IMR-90 (cell line): ENCODE measurements around the gene TMCC3. TPM values are rescaled to one million over a fixed set of nuclear protein-coding genes. Genes with fewer than 3 reads are reported as not detected.

ENCODE experiments used
- ATAC-seq: fragments of 200-7000 bp; cut with Tn5 transposase; 2 replicates; pipeline ENCODE4 v1.9.1; 2020; ENCODE audit warnings: low read depth, mild to moderate bottlenecking, moderate library complexity
- BruUV-seq: library from RNA; stranded (reverse); fragments of 400-500 nt; replicated peaks from 2 replicates; lab custom pipeline; 2021; lab: Mats Ljungman, UMichigan
- CTCF ChIA-PET: fragments of 300-600 bp; formaldehyde crosslinking; extraction: SDS; loops from one replicate; lab custom pipeline; 2021; ENCODE audit warnings: antibody characterized with exemption; lab: Yijun Ruan, JAX
- POLR2A ChIA-PET: fragments of 300-600 bp; sonication (Branson Sonifier 250); formaldehyde crosslinking; loops from one replicate; lab custom pipeline; 2022; ENCODE audit warnings: antibody characterized with exemption; ENCODE audit not compliant: unreplicated experiment; lab: Charles Lee
- DNase-seq: peaks from one replicate; pipeline ENCODE4 v3.0.0; 2013
- H2AFZ ChIP-seq: replicated peaks from 2 replicates; pipeline ENCODE3; 2013; ENCODE audit warnings: low read length, mild to moderate bottlenecking; ENCODE audit not compliant: poor library complexity
- H2AK5ac ChIP-seq: 2 replicates; pipeline ENCODE4 v1.6.1; 2013; ENCODE audit warnings: low read depth, low read length, inconsistent platforms
- H2AK9ac ChIP-seq: replicated peaks from 2 replicates; pipeline ENCODE3; 2013; ENCODE audit warnings: mild to moderate bottlenecking, low read depth, low read length, moderate library complexity; ENCODE audit not compliant: poor library complexity
- H2BK120ac ChIP-seq: 2 replicates; pipeline ENCODE4 v1.6.1; 2013; ENCODE audit warnings: low read depth, low read length, inconsistent platforms
- H2BK15ac ChIP-seq: 3 replicates; pipeline ENCODE4 v1.6.1; 2013; ENCODE audit warnings: low read depth, low read length, inconsistent platforms
- H2BK20ac ChIP-seq: 2 replicates; pipeline ENCODE4 v1.6.1; 2013; ENCODE audit warnings: low read depth, mild to moderate bottlenecking, inconsistent platforms, low read length, moderate library complexity
- H2BK5ac ChIP-seq: 2 replicates; pipeline ENCODE4 v1.6.1; 2013; ENCODE audit warnings: mild to moderate bottlenecking, low read depth, low read length, inconsistent platforms; ENCODE audit not compliant: poor library complexity, severe bottlenecking
- H3K14ac ChIP-seq: replicated peaks from 2 replicates; pipeline ENCODE4 v1.6.1; 2013; ENCODE audit warnings: low read depth, low read length, inconsistent platforms
- H3K18ac ChIP-seq: 2 replicates; pipeline ENCODE4 v1.6.1; 2013; ENCODE audit warnings: low read depth, low read length, control low read depth
- H3K23ac ChIP-seq: 2 replicates; pipeline ENCODE4 v1.6.1; 2013; ENCODE audit warnings: low read depth, low read length, inconsistent platforms
- H3K27ac ChIP-seq: 2 replicates; pipeline ENCODE4 v1.5.1; 2013; ENCODE audit warnings: mild to moderate bottlenecking, control low read depth, low read length; ENCODE audit not compliant: insufficient read depth
- H3K27me3 ChIP-seq: 2 replicates; pipeline ENCODE4 v1.6.1; 2013; ENCODE audit warnings: low read length; ENCODE audit not compliant: control insufficient read depth, insufficient read depth
- H3K36me3 ChIP-seq: 2 replicates; pipeline ENCODE4 v1.6.1; 2013; ENCODE audit warnings: low read length, mixed read lengths; ENCODE audit not compliant: control insufficient read depth, insufficient read depth
- H3K4ac ChIP-seq: 2 replicates; pipeline ENCODE4 v1.6.1; 2013; ENCODE audit warnings: low read depth, low read length, inconsistent platforms
- H3K4me1 ChIP-seq: 2 replicates; pipeline ENCODE4 v1.6.1; 2013; ENCODE audit warnings: low read length, mixed read lengths; ENCODE audit not compliant: control insufficient read depth, insufficient read depth
- H3K4me2 ChIP-seq: 2 replicates; pipeline ENCODE4 v1.6.1; 2013; ENCODE audit warnings: low read depth, mild to moderate bottlenecking, control low read depth, low read length, moderate library complexity
- H3K4me3 ChIP-seq: 2 replicates; pipeline ENCODE4 v1.5.1; 2013; ENCODE audit warnings: low read depth, mild to moderate bottlenecking, control low read depth, low read length, moderate library complexity; ENCODE audit not compliant: insufficient read depth
- H3K56ac ChIP-seq: 2 replicates; pipeline ENCODE4 v1.6.1; 2013; ENCODE audit warnings: low read length, inconsistent platforms; ENCODE audit not compliant: insufficient read depth; ENCODE audit errors: extremely low read depth
- H3K79me1 ChIP-seq, 2 experiments: 2 replicates each; pipeline ENCODE4 v1.6.1; 2013; ENCODE audit warnings: low read length in 2 of 2, inconsistent platforms in 1 of 2, low read depth in 1 of 2
- H3K9ac ChIP-seq: 2 replicates; pipeline ENCODE4 v1.6.1; 2013; ENCODE audit warnings: low read depth, low read length, control low read depth
- H3K9me1 ChIP-seq: 2 replicates; pipeline ENCODE4 v1.6.1; 2013; ENCODE audit warnings: low read length, inconsistent platforms; ENCODE audit not compliant: insufficient read depth
- H3K9me3 ChIP-seq: 2 replicates; pipeline ENCODE4 v1.6.1; 2013; ENCODE audit warnings: low read length; ENCODE audit not compliant: control insufficient read depth, insufficient read depth
- H4K20me1 ChIP-seq: 2 replicates; pipeline ENCODE4 v1.6.1; 2013; ENCODE audit warnings: low read length, inconsistent platforms; ENCODE audit not compliant: insufficient read depth
- H4K5ac ChIP-seq: 2 replicates; pipeline ENCODE4 v1.6.1; 2013; ENCODE audit warnings: mild to moderate bottlenecking, low read depth, low read length, control low read depth
- H4K8ac ChIP-seq, 2 experiments: 2 replicates each; pipeline ENCODE4 v1.6.1; 2013; ENCODE audit warnings: low read depth in 2 of 2, low read length in 2 of 2, control low read depth in 1 of 2, inconsistent platforms in 1 of 2
- H4K91ac ChIP-seq: 2 replicates; pipeline ENCODE4 v1.6.1; 2013; ENCODE audit warnings: low read depth, low read length, inconsistent platforms; ENCODE audit not compliant: insufficient read depth
- CHD1 ChIP-seq: IDR thresholded peaks from 2 replicates; pipeline ENCODE4 v1.6.1; 2012; ENCODE audit warnings: low read depth, low read length, improper control_type of control experiment
- CTCF ChIP-seq: conservative IDR thresholded peaks from 2 replicates; pipeline ENCODE4 v1.5.1; 2012; ENCODE audit warnings: mild to moderate bottlenecking, low read depth, low read length, improper control_type of control experiment
- ELK1 ChIP-seq: fragments of 150-350 bp; IDR thresholded peaks from 2 replicates; pipeline ENCODE4 v1.6.1; 2016; ENCODE audit warnings: low read depth, mild to moderate bottlenecking, low read length, moderate library complexity, borderline replicate concordance
- MAZ ChIP-seq: IDR thresholded peaks from 2 replicates; pipeline ENCODE4 v1.6.1; 2012; ENCODE audit warnings: low read depth, mild to moderate bottlenecking, low read length, improper control_type of control experiment, moderate library complexity, borderline replicate concordance
- MXI1 ChIP-seq: IDR thresholded peaks from 2 replicates; pipeline ENCODE4 v1.6.1; 2012; ENCODE audit warnings: low read depth, mild to moderate bottlenecking, low read length, moderate library complexity, borderline replicate concordance
- NFE2L2 ChIP-seq: fragments of 150-350 bp; IDR thresholded peaks from 2 replicates; pipeline ENCODE4 v1.6.1; 2016; ENCODE audit warnings: low read depth, mild to moderate bottlenecking, low read length
- POLR2A ChIP-seq: IDR thresholded peaks from 2 replicates; pipeline ENCODE4 v1.6.1; 2012; ENCODE audit warnings: mild to moderate bottlenecking, low read depth, low read length
- RCOR1 ChIP-seq: IDR thresholded peaks from 2 replicates; pipeline ENCODE4 v1.6.1; 2012; ENCODE audit warnings: mild to moderate bottlenecking, low read length, improper control_type of control experiment; ENCODE audit not compliant: insufficient replicate concordance
- RFX5 ChIP-seq: IDR thresholded peaks from 2 replicates; pipeline ENCODE4 v1.8.0; 2012; ENCODE audit warnings: low read depth, mild to moderate bottlenecking, low read length, moderate library complexity
- dilution Hi-C: fragments of 300-500 bp; cut with HindIII; formaldehyde crosslinking; loops from one replicate; pipeline ENCODE4 v1.14.3; 2018; ENCODE audit warnings: low sequenced_read_pairs; ENCODE audit not compliant: unreplicated experiment
- in situ Hi-C: fragments of 300-500 bp; cut with MboI; formaldehyde crosslinking; loops from 3 replicates; pipeline ENCODE4 v1.14.3; 2019; ENCODE audit warnings: low sequenced_read_pairs, inconsistent platforms, mixed read lengths
- intact Hi-C: fragments of 100-400 bp; cut with micrococcal nuclease; formaldehyde crosslinking; loops from 2 replicates; pipeline ENCODE4 v1.10.0; 2022
- polyA plus RNA-seq, 3 experiments: library from polyadenylated mRNA; depleted of rRNA; stranded (reverse); fragments of >200 nt; gene quantifications; 2 replicates each; pipeline ENCODE4 v1.2.3, GENCODE V29; 2012; ENCODE audit warnings: low replicate concordance in 1 of 3
- total RNA-seq: library from RNA; depleted of rRNA; stranded (reverse); fragments of >200 nt; gene quantifications from 2 replicates; pipeline ENCODE4 v1.2.3, GENCODE V29; 2012

The TMCC3 gene
- total and polyA plus RNA-seq, 2 of the 4 experiments (the other 2 are of a cell fraction): 0.14 to 0.36 TPM

GRCh38 chr12:94538318-94538717 is 112.0 kb downstream of the TMCC3 start:
- dilution Hi-C loops (loop anchor here (25.0 kb wide), 1 partner anchor 401 kb away; the partner anchor contains the start of gene PLXNC1), in situ Hi-C loops (no loop called here), intact Hi-C loops (no loop called here)
- Histone ChIP-seq H3K9me1 (no peaks in the 10 kb centered on the region), H4K5ac (no peak overlapping the region), H2AFZ (no peak overlapping the region), H2BK120ac (no peak overlapping the region), H2AK5ac (no peak overlapping the region), H3K27ac (no peak overlapping the region), H3K4me2 (no peak overlapping the region), H4K91ac (no peak overlapping the region), H3K56ac (no peak overlapping the region), H2AK9ac (no peak overlapping the region), H3K79me1 (no peaks in the 10 kb centered on the region), H4K20me1 (no peaks in the 10 kb centered on the region), H3K4ac (no peak overlapping the region), H3K23ac (no peak overlapping the region), H3K9me3 (no peaks in the 10 kb centered on the region), H2BK5ac (no peak overlapping the region), H3K9ac (no peak overlapping the region), H3K18ac (no peak overlapping the region), H2BK15ac (no peak overlapping the region), H3K4me3 (no peak overlapping the region), H3K4me1 (no peaks in the 10 kb centered on the region), H3K36me3 (no peaks in the 10 kb centered on the region), H3K27me3 (peaks cover 25% of the 10 kb centered on the region), H2BK20ac (no peak overlapping the region), H4K8ac (no peak overlapping the region), H3K14ac (no peak overlapping the region)
- ChIA-PET POLR2A (no interaction called here), CTCF (no interaction called here)
- no peak for DNase-seq
- TF ChIP-seq MAZ: no peak
- no peak for TF ChIP-seq NFE2L2
- no peak for TF ChIP-seq CHD1
- TF ChIP-seq RFX5: no peak
- no peak for TF ChIP-seq CTCF
- no peak for TF ChIP-seq ELK1
- TF ChIP-seq MXI1: no peak
- no peak for TF ChIP-seq POLR2A
- TF ChIP-seq RCOR1: no peak
- ATAC-seq: no peak
- no TSS peak for BruUV-seq
